ENCODE measurements around the gene IGSF3. TPM values are rescaled to one million over a fixed set of nuclear protein-coding genes. Genes with fewer than 3 reads are reported as not detected.
"Not testable (repeated sequence)": the region's sequence is repeated elsewhere in the genome, so short reads cannot be mapped to it uniquely, and the experiment has no call there.

Gene IGSF3
- total RNA-seq, 4 donors from 2014 or later, result 48.1 to 59.2 (median 55.6) TPM

DNA sequence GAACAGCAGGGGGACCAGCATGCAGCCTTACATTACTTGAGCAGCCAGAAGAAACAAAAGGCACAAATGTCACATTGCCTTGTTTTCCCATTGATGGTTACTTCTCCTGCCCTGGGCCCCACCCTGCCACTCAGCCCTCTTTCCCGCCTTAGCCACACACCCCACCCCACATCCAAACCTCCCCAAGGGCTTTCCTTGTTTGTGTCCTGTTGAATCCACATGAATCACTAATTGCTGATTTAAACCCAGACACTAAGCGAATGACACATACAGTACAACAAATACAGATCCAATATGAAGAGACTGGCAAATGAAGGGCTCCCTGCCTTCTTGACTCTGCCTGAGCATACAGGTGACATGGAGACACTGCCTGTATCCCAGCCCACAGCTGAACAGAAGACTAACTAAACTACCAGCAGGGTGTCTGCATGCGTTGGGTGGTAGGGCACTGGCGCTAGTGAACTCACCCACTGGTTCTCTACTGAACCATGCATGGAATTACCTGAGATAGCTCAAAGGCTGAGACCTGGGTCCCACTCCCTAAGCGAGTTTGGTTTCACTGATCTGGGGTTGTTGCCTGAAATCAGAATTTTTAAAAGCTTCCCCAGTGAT, 3.1 kb downstream of the IGSF3 start:
- Histone ChIP-seq H3K36me3 (no peaks in the 10 kb centered on the region), H3K27me3 (no peaks in the 10 kb centered on the region), H3K4me1 (peaks cover 38% of the 10 kb centered on the region), H3K9me3 (no peaks in the 10 kb centered on the region), H3K4me3 (no peak overlapping the region), H3K27ac (no peak overlapping the region)
- TF ChIP-seq, protein P1, sequence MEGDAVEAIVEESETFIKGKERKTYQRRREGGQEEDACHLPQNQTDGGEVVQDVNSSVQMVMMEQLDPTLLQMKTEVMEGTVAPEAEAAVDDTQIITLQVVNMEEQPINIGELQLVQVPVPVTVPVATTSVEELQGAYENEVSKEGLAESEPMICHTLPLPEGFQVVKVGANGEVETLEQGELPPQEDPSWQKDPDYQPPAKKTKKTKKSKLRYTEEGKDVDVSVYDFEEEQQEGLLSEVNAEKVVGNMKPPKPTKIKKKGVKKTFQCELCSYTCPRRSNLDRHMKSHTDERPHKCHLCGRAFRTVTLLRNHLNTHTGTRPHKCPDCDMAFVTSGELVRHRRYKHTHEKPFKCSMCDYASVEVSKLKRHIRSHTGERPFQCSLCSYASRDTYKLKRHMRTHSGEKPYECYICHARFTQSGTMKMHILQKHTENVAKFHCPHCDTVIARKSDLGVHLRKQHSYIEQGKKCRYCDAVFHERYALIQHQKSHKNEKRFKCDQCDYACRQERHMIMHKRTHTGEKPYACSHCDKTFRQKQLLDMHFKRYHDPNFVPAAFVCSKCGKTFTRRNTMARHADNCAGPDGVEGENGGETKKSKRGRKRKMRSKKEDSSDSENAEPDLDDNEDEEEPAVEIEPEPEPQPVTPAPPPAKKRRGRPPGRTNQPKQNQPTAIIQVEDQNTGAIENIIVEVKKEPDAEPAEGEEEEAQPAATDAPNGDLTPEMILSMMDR (IDR thresholded peaks at IDR 0.05), result no peak
- no peak for TF ChIP-seq POLR2A (IDR thresholded peaks at IDR 0.05)
- TF ChIP-seq EP300 (IDR thresholded peaks at IDR 0.05), result no peak
- no peak for TF ChIP-seq POLR2AphosphoS5 (IDR thresholded peaks at IDR 0.05)
- 79% methylated on average over 5 of the region's 5 CpGs for WGBS
- DNase-seq (ENCODE audit: low spot score in 2 of 2), result no peak

DNA sequence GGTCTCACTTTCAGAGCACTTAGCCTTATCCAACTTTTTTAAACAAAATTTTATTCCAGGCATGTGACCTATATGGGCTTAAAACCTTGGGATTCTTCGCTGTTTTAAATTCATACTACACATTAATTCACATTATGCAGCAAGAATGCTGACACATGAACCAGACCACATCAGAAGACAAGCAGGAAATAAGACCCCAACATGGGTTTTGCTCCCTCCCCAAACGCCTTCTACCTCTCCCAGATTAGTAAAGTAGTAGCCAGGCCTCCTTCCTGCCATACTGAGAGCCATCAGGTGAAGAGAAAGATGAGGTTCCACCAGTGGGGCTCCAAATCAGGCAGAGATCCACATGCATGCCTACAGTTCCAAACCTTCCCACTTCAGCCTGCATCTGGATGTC, 3.7 kb downstream of the IGSF3 start:
- H3K4me1 ChIP-seq, result peaks cover 38% of the 10 kb centered on the region
- H3K27ac ChIP-seq, result no peak overlapping the region
- H3K36me3 ChIP-seq, result no peaks in the 10 kb centered on the region
- DNase-seq (ENCODE audit: low spot score in 2 of 2), result no peak
- 82% methylated on average over 2 of the region's 2 CpGs for WGBS
- H3K27me3 ChIP-seq, result no peaks in the 10 kb centered on the region
- no peak overlapping the region for H3K4me3 ChIP-seq
- H3K9me3 ChIP-seq, result no peaks in the 10 kb centered on the region
- TF ChIP-seq POLR2A (IDR thresholded peaks at IDR 0.05) (no peak), POLR2AphosphoS5 (IDR thresholded peaks at IDR 0.05) (no peak), EP300 (IDR thresholded peaks at IDR 0.05) (no peak)
- TF ChIP-seq, protein P1 (IDR thresholded peaks at IDR 0.05), result no peak

DNA sequence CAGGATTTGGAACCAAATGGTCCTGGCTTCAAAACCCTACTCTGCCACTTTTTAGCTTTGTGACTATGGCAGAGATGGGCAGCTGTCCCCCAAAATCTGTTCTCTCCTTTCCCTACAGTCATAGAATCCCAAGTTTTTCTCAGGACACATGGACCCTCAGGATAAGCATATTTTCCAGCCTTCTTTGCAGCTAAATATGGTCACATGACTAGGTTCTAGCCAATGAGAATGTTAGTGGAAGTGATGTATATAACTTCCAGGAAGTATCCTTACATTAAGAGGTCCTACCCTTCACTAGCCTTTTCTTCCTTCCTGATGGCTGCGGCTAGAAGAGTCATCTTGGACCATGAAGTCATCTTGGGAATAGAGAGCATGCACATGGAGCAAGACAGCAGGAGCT, 5.9 kb downstream of the IGSF3 start:
- no peak for DNase-seq (ENCODE audit: low spot score in 2 of 2)
- H3K9me3 ChIP-seq, result no peaks in the 10 kb centered on the region
- TF ChIP-seq EP300 (IDR thresholded peaks at IDR 0.05) (no peak), POLR2A (IDR thresholded peaks at IDR 0.05) (no peak), POLR2AphosphoS5 (IDR thresholded peaks at IDR 0.05) (no peak)
- TF ChIP-seq, protein P1 (IDR thresholded peaks at IDR 0.05), result no peak
- no peak overlapping the region for H3K4me3 ChIP-seq
- H3K4me1 ChIP-seq, result peaks cover 27% of the 10 kb centered on the region
- no peaks in the 10 kb centered on the region for H3K36me3 ChIP-seq
- no peaks in the 10 kb centered on the region for H3K27me3 ChIP-seq
- H3K27ac ChIP-seq, result no peak overlapping the region
- WGBS, result 69% methylated on average over 1 of the region's 1 CpG

DNA sequence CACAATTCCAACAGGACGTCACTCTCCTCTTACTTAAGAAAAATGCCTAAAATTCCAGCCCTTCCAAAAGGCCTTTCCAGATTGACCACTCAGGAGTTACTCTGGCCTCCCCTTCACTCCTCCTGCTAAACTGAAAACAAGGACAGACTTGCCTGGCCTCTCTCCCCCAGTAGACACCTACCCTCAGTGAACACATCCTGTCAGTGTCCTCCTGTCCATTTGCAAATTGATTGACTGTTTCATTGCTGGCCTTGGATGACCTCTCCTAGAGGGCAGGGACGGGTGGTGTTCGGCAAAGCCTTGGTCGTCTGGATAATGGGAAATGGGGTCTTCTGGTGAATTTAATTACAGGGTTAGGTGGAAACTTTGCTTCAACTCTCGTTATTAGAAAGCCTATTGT, 8.9 kb downstream of the IGSF3 start:
- H3K4me3 ChIP-seq; H3K36me3 ChIP-seq; H3K27me3 ChIP-seq; DNase-seq (ENCODE audit: low spot score in 2 of 2); H3K27ac ChIP-seq; H3K4me1 ChIP-seq; H3K9me3 ChIP-seq: not testable (repeated sequence)
- WGBS, result 94% methylated on average over 5 of the region's 5 CpGs

DNA sequence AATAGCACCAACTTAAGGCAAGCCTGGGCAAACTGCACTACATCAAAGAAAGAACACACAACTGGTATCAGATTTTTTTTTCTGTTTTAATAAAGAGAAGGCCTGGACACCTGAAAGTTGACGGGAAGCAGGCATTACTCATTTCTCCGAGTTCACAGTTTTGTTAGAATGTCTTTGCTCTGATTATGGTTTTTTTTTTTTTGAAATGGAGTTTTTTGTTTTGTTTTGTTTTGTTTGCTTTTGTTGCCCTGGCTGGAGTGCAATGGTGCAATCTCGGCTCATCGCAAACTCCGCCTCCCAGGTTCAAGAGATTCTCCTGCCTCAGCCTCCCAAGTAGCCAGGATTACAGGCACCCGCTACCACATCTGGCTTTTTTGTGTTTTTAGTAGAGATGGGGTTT, 9.7 kb downstream of the IGSF3 start:
- not testable (repeated sequence) for H3K4me3 ChIP-seq; H3K27ac ChIP-seq; H3K9me3 ChIP-seq; DNase-seq (ENCODE audit: low spot score in 2 of 2); H3K4me1 ChIP-seq; H3K27me3 ChIP-seq; H3K36me3 ChIP-seq
- 92% methylated on average over 6 of the region's 6 CpGs for WGBS

DNA sequence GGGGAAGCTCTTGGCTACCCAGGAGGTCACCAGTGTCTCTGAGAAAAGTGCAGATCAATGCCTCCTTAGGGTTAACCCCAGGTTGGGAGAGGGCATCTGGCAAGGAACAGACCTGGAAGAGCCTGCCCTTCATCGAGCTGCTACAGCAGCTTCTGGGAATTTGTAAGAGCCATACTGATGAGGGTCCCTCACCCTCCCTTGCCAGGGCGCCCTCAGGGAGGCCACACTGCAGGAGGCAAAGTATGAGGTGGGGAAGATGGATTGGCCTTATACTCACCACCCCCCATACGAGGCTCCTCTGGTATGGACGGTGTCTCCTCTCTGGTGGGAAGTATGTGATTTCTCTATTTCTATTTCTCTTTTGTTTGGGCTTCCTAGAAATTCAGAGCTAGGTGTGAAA, 13.2 kb downstream of the IGSF3 start:
- Histone ChIP-seq H3K36me3 (no peaks in the 10 kb centered on the region), H3K9me3 (no peaks in the 10 kb centered on the region), H3K27ac (no peak overlapping the region), H3K4me1 (no peaks in the 10 kb centered on the region), H3K4me3 (no peak overlapping the region), H3K27me3 (no peaks in the 10 kb centered on the region)
- TF ChIP-seq POLR2A (IDR thresholded peaks at IDR 0.05) (no peak), POLR2AphosphoS5 (IDR thresholded peaks at IDR 0.05) (no peak), EP300 (IDR thresholded peaks at IDR 0.05) (no peak)
- TF ChIP-seq, protein P1 (IDR thresholded peaks at IDR 0.05), result no peak
- DNase-seq (ENCODE audit: low spot score in 2 of 2), result no peak
- WGBS, result 96% methylated on average over 4 of the region's 4 CpGs

DNA sequence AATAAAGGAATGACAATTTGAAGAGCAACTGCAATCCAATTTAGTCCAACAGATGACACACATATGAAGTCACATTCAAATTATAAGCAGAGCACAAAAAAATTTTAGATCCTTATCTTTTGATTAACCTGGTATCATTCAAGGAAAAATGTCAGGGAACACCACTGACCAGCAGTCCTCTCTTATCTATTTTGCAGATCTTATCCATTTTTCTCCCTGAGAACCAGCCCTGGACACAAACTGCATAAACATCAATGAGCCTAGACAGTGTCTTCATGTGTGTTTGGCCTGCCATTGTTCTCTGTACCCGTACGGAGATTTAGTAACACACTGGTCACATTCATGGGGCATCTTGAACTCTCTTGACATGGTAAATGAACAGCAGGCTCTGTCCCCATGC, 14.9 kb downstream of the IGSF3 start:
- not testable (repeated sequence) for H3K4me3 ChIP-seq; H3K27ac ChIP-seq; H3K9me3 ChIP-seq; H3K27me3 ChIP-seq; H3K36me3 ChIP-seq; DNase-seq (ENCODE audit: low spot score in 2 of 2)
- H3K4me1 ChIP-seq, result peaks cover 16% of the 10 kb centered on the region
- 79% methylated on average over 2 of the region's 2 CpGs for WGBS

DNA sequence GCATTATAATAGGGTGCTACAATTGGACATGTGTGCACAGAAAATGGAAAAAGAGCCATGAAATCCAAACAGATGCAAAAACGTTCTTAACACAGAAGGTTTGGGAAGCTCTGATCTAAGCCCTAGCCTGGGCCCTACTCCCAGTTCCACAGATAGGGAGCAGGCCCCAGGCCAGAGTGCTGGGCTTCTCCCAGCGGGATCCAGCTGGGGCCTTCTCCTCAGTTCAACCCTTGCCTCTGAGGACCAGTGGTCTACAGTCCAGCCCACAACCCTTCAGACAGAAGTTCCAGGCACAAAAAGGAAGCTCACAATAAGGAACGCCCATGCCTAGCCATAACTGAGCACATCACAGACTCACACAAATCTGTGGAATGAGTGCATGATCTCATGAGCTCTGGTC, 16.8 kb downstream of the IGSF3 start:
- H3K4me1 ChIP-seq, result peaks cover 33% of the 10 kb centered on the region
- not testable (repeated sequence) for H3K36me3 ChIP-seq; H3K27me3 ChIP-seq; DNase-seq (ENCODE audit: low spot score in 2 of 2); H3K27ac ChIP-seq; H3K4me3 ChIP-seq; H3K9me3 ChIP-seq
- WGBS, result 87% methylated on average over 3 of the region's 3 CpGs

DNA sequence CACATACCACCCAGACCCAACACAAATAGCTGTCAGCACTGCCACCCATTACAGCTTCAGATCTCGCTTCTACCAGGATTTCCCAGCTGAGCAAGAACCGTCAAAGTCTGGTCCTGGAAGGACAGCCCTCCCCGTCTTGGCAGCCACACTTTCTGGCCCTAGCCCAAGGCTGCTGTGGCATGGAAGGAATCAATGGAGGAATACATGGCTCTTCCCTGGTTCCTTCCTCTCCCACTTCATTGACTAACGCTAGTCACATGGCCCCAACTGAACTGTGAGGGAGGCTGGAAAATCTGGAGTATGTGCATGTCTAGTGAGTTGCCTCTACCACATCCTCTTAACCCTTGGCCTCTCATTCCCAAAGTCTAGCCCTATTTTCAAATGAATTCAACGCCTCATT, 18.5 kb downstream of the IGSF3 start:
- H3K4me3 ChIP-seq; H3K27ac ChIP-seq; DNase-seq (ENCODE audit: low spot score in 2 of 2); H3K9me3 ChIP-seq; H3K27me3 ChIP-seq; H3K36me3 ChIP-seq: not testable (repeated sequence)
- peaks cover 36% of the 10 kb centered on the region for H3K4me1 ChIP-seq
- WGBS, result 35% methylated on average over 5 of the region's 5 CpGs

DNA sequence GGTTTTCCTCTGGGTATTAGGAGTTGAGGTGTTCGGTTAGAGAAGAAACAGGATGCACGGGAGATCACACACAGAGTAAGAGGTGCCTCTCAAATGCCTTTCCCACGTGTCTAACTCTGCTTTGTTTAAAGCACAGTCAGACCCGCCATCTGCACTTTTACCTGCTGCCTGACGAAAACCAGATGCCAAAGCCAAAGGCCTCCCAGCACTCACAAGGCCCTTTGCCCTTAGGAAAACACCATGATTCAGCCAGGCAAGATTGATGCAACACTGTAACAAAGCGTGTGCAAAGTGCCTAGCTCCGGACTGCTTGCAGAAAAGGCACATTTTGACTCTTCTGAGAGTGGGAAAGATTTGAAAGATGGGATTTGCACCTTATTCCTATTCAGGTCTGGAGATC, 19.2 kb downstream of the IGSF3 start:
- DNase-seq (ENCODE audit: low spot score in 2 of 2); H3K9me3 ChIP-seq; H3K4me3 ChIP-seq; H3K27me3 ChIP-seq; H3K36me3 ChIP-seq; H3K27ac ChIP-seq: not testable (repeated sequence)
- WGBS, result 76% methylated on average over 7 of the region's 7 CpGs
- H3K4me1 ChIP-seq, result peaks cover 36% of the 10 kb centered on the region

Data from suprapubic skin (tissue), 4 donors.